WTC11 (cell line): ENCODE results near the gene CISTR. TPM values are rescaled to one million over a fixed set of nuclear protein-coding genes. Genes with fewer than 3 reads are reported as not detected.

Experiments used
- ATAC-seq: fragments of 200-7000 bp; cut with Tn5 transposase; 2 replicates; pipeline ENCODE4 v1.10.0; 2021; ENCODE audit warnings: mild to moderate bottlenecking, moderate library complexity
- CTCF ChIA-PET: fragments of 300-600 bp; sonication (Branson Sonifier 250); formaldehyde crosslinking; loops from one replicate; lab custom pipeline; 2021; ENCODE audit warnings: antibody characterized with exemption; lab: Charles Lee
- POLR2A ChIA-PET: fragments of 350-600 bp; sonication (Branson Sonifier 250); formaldehyde crosslinking; loops from one replicate; lab custom pipeline; 2021; ENCODE audit warnings: antibody characterized with exemption; lab: Charles Lee
- DNase-seq: peaks from one replicate; pipeline ENCODE4 v3.0.0; 2021; ENCODE audit warnings: low spot score
- H3K27ac Mint-ChIP-seq: 2 replicates; pipeline ENCODE4 v1.8.0; 2021; ENCODE audit warnings: mixed read lengths
- H3K27me3 Mint-ChIP-seq: 2 replicates; pipeline ENCODE4 v1.8.0; 2021; ENCODE audit warnings: low read depth, mild to moderate bottlenecking, moderate library complexity, mixed read lengths
- H3K36me3 Mint-ChIP-seq: 2 replicates; pipeline ENCODE4 v1.8.0; 2021; ENCODE audit warnings: mixed read lengths
- H3K4me1 Mint-ChIP-seq: 2 replicates; pipeline ENCODE4 v1.8.0; 2022; ENCODE audit warnings: mixed read lengths
- H3K4me3 Mint-ChIP-seq: 2 replicates; pipeline ENCODE4 v1.8.0; 2021; ENCODE audit warnings: mild to moderate bottlenecking, moderate library complexity, mixed read lengths
- H3K9me3 Mint-ChIP-seq: 2 replicates; pipeline ENCODE4 v1.8.0; 2021; ENCODE audit warnings: mixed read lengths
- ARID4B ChIP-seq: sonication (generic); formaldehyde crosslinking; IDR thresholded peaks from 2 replicates; pipeline ENCODE4 v1.8.0; 2023; ENCODE audit warnings: missing genetic modification reagents, mild to moderate bottlenecking, borderline replicate concordance
- ATF1 ChIP-seq: sonication (generic); formaldehyde crosslinking; IDR thresholded peaks from 2 replicates; pipeline ENCODE4 v1.8.1; 2023; ENCODE audit warnings: mild to moderate bottlenecking, moderate library complexity, missing genetic modification reagents
- ATF3 ChIP-seq: sonication (generic); formaldehyde crosslinking; conservative IDR thresholded peaks from 2 replicates; pipeline ENCODE4 v1.8.1; 2022; ENCODE audit warnings: mild to moderate bottlenecking, missing genetic modification reagents
- CBFB ChIP-seq: sonication (generic); formaldehyde crosslinking; IDR thresholded peaks from 2 replicates; pipeline ENCODE4 v1.8.1; 2022; ENCODE audit warnings: mild to moderate bottlenecking, low read depth, missing genetic modification reagents
- FOXP1 ChIP-seq: sonication (generic); formaldehyde crosslinking; IDR thresholded peaks from 2 replicates; pipeline ENCODE4 v1.8.0; 2022; ENCODE audit warnings: missing genetic modification reagents, mild to moderate bottlenecking, moderate library complexity, borderline replicate concordance
- FOXP4 ChIP-seq: sonication (generic); formaldehyde crosslinking; IDR thresholded peaks from 2 replicates; pipeline ENCODE4 v1.8.0; 2022; ENCODE audit warnings: mild to moderate bottlenecking, missing genetic modification reagents
- JUN ChIP-seq: sonication (generic); formaldehyde crosslinking; IDR thresholded peaks from 2 replicates; pipeline ENCODE4 v1.8.0; 2023; ENCODE audit warnings: mild to moderate bottlenecking, missing genetic modification reagents
- KAT7 ChIP-seq: sonication (generic); formaldehyde crosslinking; IDR thresholded peaks from 2 replicates; pipeline ENCODE4 v1.8.1; 2023; ENCODE audit warnings: missing genetic modification reagents, mild to moderate bottlenecking, borderline replicate concordance
- MAX ChIP-seq: sonication (generic); formaldehyde crosslinking; IDR thresholded peaks from 2 replicates; pipeline ENCODE4 v1.8.0; 2022; ENCODE audit warnings: mild to moderate bottlenecking, missing genetic modification reagents
- PREB ChIP-seq: sonication (generic); formaldehyde crosslinking; IDR thresholded peaks from 2 replicates; pipeline ENCODE4 v1.8.1; 2022; ENCODE audit warnings: mild to moderate bottlenecking, missing genetic modification reagents, moderate library complexity, borderline replicate concordance
- PRRX2 ChIP-seq: fragments of 250-450 bp; sonication (Bioruptor Pico); IDR thresholded peaks from 2 replicates; pipeline ENCODE4 v1.8.0; 2021; ENCODE audit warnings: mild to moderate bottlenecking
- ZNF232 ChIP-seq: sonication (generic); formaldehyde crosslinking; IDR thresholded peaks from 2 replicates; pipeline ENCODE4 v1.8.0; 2022; ENCODE audit warnings: mild to moderate bottlenecking, missing genetic modification reagents
- total RNA-seq: library from RNA; stranded (reverse); gene quantifications from 3 replicates; pipeline ENCODE4 v1.2.3, GENCODE V29; 2021

Gene CISTR
- total RNA-seq, 1 experiment from 2014 or later = 0.81 TPM

- TF ChIP-seq PREB (CRISPR knock-in tag) = no peak
- no peak for TF ChIP-seq PRRX2 (CRISPR knock-in tag)
- TF ChIP-seq CBFB (CRISPR knock-in tag) = no peak
Observed at GRCh38 chr12:53717319-53717718, 34.5 kb downstream of the CISTR start (continued).

- ChIA-PET POLR2A (no interaction called here), CTCF (interaction anchor here (1.3 to 2.1 kb wide), 3 partner anchors 12 to 33 kb away, joined by 5 to 11 read pairs (median 8); no protein-coding TSS in a partner anchor)
- no peaks in the 10 kb centered on the region for H3K36me3 Mint-ChIP-seq
- H3K4me3 Mint-ChIP-seq = no peak overlapping the region
- TF ChIP-seq ZNF232 (CRISPR knock-in tag) (no peak), ATF3 (CRISPR knock-in tag) (no peak), MAX (no peak)
- peaks cover 6% of the 10 kb centered on the region; the same call in 1 of the 2 replicates for H3K27me3 Mint-ChIP-seq
- DNase-seq (no peak), ATAC-seq (no peak)
- H3K4me1 Mint-ChIP-seq = peaks cover 7% of the 10 kb centered on the region; the same call in 1 of the 2 replicates
- H3K27ac Mint-ChIP-seq = no peak overlapping the region
- H3K9me3 Mint-ChIP-seq = no peaks in the 10 kb centered on the region
Observed at GRCh38 chr12:53714004-53714403, 37.8 kb downstream of the CISTR start.

- DNase-seq = no peak
- TF ChIP-seq FOXP1 (CRISPR knock-in tag) = no peak
- TF ChIP-seq ATF1 (CRISPR knock-in tag) = no peak
- TF ChIP-seq PRRX2 (CRISPR knock-in tag) = no peak
- no peak for TF ChIP-seq ARID4B
- no peak for TF ChIP-seq CBFB (CRISPR knock-in tag)
- TF ChIP-seq KAT7 = no peak
- TF ChIP-seq FOXP4 (CRISPR knock-in tag) = no peak
- TF ChIP-seq JUN (CRISPR knock-in tag) = no peak
- Mint-ChIP-seq H3K36me3 (no peaks in the 10 kb centered on the region), H3K4me1 (peaks cover 7% of the 10 kb centered on the region; the same call in 1 of the 2 replicates), H3K27me3 (peaks cover 11% of the 10 kb centered on the region), H3K4me3 (no peak overlapping the region), H3K27ac (no peak overlapping the region), H3K9me3 (no peaks in the 10 kb centered on the region)
- no peak for ATAC-seq
- CTCF ChIA-PET = interaction anchor here (1.3 to 2.1 kb wide), 3 partner anchors 11 to 33 kb away, joined by 5 to 11 read pairs (median 8); no protein-coding TSS in a partner anchor
- POLR2A ChIA-PET = no interaction called here
Observed at GRCh38 chr12:53713516-53713915, 38.3 kb downstream of the CISTR start.
